Measurements from ENCODE around the gene FAM210B.

GRCh38 chr20:56383334-56383733 is 24.6 kb downstream of the FAM210B start:
- TF ChIP-seq, protein P1, sequence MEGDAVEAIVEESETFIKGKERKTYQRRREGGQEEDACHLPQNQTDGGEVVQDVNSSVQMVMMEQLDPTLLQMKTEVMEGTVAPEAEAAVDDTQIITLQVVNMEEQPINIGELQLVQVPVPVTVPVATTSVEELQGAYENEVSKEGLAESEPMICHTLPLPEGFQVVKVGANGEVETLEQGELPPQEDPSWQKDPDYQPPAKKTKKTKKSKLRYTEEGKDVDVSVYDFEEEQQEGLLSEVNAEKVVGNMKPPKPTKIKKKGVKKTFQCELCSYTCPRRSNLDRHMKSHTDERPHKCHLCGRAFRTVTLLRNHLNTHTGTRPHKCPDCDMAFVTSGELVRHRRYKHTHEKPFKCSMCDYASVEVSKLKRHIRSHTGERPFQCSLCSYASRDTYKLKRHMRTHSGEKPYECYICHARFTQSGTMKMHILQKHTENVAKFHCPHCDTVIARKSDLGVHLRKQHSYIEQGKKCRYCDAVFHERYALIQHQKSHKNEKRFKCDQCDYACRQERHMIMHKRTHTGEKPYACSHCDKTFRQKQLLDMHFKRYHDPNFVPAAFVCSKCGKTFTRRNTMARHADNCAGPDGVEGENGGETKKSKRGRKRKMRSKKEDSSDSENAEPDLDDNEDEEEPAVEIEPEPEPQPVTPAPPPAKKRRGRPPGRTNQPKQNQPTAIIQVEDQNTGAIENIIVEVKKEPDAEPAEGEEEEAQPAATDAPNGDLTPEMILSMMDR (IDR thresholded peaks at IDR 0.05; ENCODE audit: insufficient read depth, low read length) = no peak
- TF ChIP-seq, protein P2, sequence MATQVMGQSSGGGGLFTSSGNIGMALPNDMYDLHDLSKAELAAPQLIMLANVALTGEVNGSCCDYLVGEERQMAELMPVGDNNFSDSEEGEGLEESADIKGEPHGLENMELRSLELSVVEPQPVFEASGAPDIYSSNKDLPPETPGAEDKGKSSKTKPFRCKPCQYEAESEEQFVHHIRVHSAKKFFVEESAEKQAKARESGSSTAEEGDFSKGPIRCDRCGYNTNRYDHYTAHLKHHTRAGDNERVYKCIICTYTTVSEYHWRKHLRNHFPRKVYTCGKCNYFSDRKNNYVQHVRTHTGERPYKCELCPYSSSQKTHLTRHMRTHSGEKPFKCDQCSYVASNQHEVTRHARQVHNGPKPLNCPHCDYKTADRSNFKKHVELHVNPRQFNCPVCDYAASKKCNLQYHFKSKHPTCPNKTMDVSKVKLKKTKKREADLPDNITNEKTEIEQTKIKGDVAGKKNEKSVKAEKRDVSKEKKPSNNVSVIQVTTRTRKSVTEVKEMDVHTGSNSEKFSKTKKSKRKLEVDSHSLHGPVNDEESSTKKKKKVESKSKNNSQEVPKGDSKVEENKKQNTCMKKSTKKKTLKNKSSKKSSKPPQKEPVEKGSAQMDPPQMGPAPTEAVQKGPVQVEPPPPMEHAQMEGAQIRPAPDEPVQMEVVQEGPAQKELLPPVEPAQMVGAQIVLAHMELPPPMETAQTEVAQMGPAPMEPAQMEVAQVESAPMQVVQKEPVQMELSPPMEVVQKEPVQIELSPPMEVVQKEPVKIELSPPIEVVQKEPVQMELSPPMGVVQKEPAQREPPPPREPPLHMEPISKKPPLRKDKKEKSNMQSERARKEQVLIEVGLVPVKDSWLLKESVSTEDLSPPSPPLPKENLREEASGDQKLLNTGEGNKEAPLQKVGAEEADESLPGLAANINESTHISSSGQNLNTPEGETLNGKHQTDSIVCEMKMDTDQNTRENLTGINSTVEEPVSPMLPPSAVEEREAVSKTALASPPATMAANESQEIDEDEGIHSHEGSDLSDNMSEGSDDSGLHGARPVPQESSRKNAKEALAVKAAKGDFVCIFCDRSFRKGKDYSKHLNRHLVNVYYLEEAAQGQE (IDR thresholded peaks at IDR 0.05; ENCODE audit: insufficient replicate concordance, low read depth) = no peak
- TF ChIP-seq POLR2AphosphoS5 (IDR thresholded peaks at IDR 0.05; ENCODE audit: low read depth) = no peak
- TF ChIP-seq GABPA (IDR thresholded peaks at IDR 0.05; ENCODE audit: low read depth) = no peak
